GM10266 (cell line): Measurements from ENCODE around the gene PCDH15.

ENCODE experiments used
- DNase-seq: peaks from one replicate; pipeline ENCODE4 v3.0.0; 2012; ENCODE audit errors: extremely low spot score
- TF ChIP-seq, protein P1 (sequence below): IDR thresholded peaks from 2 replicates; pipeline ENCODE4 v1.5.1; 2012; ENCODE audit warnings: mild to moderate bottlenecking, low read depth; ENCODE audit not compliant: control insufficient read depth, insufficient read depth; ENCODE audit errors: missing control alignments

The PCDH15 gene

GRCh38 chr10:54758791-54759190 lies 42.2 kb downstream of the PCDH15 start:
- no peak for DNase-seq
- TF ChIP-seq, protein P1, sequence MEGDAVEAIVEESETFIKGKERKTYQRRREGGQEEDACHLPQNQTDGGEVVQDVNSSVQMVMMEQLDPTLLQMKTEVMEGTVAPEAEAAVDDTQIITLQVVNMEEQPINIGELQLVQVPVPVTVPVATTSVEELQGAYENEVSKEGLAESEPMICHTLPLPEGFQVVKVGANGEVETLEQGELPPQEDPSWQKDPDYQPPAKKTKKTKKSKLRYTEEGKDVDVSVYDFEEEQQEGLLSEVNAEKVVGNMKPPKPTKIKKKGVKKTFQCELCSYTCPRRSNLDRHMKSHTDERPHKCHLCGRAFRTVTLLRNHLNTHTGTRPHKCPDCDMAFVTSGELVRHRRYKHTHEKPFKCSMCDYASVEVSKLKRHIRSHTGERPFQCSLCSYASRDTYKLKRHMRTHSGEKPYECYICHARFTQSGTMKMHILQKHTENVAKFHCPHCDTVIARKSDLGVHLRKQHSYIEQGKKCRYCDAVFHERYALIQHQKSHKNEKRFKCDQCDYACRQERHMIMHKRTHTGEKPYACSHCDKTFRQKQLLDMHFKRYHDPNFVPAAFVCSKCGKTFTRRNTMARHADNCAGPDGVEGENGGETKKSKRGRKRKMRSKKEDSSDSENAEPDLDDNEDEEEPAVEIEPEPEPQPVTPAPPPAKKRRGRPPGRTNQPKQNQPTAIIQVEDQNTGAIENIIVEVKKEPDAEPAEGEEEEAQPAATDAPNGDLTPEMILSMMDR: no peak

- DNase-seq: no peak
- TF ChIP-seq, protein P1: no peak
Observed at GRCh38 chr10:54749623-54750022, 51.4 kb downstream of the PCDH15 start.

DNA sequence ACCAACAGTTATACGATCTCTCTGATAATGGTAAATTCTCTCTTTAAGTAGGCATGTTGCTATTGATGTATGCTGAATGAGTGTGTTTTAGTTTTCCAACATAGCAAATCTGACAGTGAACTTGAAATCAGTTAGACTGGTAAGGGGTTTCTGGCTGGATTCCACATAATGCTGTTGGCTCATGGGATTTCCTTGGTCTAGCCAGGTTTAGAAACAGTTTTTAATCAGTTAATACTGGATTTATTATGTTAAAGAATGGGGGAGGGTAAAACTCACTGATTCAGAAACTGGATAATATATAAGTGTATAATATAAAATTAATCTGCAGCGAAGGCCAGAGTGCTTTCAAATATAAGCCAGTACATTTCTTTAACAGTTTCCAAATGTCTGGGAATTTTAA lies 55.6 kb downstream of the PCDH15 start:
- TF ChIP-seq, protein P1: no peak
- no peak for DNase-seq

- no peak for DNase-seq
Observed at GRCh38 chr10:54742416-54742815, 58.6 kb downstream of the PCDH15 start.

DNA sequence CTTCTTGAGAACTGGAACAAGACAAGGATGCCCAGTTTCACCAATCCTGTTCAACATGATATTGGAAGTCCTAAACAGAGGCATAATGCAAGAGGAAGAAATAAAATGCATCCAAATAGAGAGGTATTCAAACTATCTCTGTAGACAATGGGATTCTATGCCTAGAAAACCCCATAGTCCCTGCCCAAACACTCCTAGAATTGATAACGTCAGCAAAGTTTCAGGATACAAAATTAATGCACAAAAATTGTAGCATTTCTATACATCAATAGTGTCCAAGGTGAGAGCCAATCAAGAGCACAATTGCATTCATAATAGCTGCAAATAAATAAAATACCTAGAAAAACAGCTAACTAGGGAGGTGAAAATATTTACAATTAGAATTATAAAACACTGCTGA lies 72.5 kb downstream of the PCDH15 start:
- TF ChIP-seq, protein P1: no peak
- DNase-seq: no peak

More at GRCh38 chr10:54742416-54742815, 58.6 kb downstream of the PCDH15 start:
- TF ChIP-seq, protein P1: no peak

DNA sequence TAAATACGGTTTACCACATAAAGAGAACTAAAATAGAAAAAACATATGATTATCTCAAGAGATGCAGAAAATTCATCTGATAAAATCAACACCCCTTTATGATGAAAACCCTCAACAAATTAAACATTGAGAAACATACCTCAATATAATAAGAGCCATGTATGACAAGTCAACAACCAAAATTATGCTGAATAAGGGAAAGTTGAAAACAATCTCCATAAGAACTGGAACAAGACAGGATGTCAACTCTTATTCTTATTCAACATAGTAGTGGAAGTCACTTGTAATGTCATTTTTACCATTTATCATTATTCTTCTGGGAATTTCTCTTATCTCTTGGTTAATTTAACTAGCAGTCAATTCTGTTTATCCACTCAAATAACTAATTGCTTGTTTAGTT lies 79.0 kb downstream of the PCDH15 start:
- TF ChIP-seq, protein P1: no peak
- no peak for DNase-seq

GRCh38 chr10:54710918-54711317 lies 90.1 kb downstream of the PCDH15 start:
- no peak for DNase-seq
- TF ChIP-seq, protein P1: no peak
